Progenitor cell of endocrine pancreas (in vitro differentiated cells): ENCODE results near the gene PSMC3. TPM values are rescaled to one million over a fixed set of nuclear protein-coding genes. Genes with fewer than 3 reads are reported as not detected.

ENCODE experiments used
- DNase-seq: peaks from one replicate; pipeline ENCODE4 v3.0.0; 2021; ENCODE audit warnings: low spot score; ENCODE audit not compliant: unreplicated experiment
- H3K27ac Mint-ChIP-seq: 2 replicates; pipeline ENCODE4 v1.8.0; 2021; ENCODE audit warnings: mild to moderate bottlenecking, moderate library complexity, mixed read lengths
- H3K27me3 Mint-ChIP-seq: 2 replicates; pipeline ENCODE4 v1.8.0; 2021; ENCODE audit warnings: mixed read lengths
- H3K36me3 Mint-ChIP-seq: 2 replicates; pipeline ENCODE4 v1.8.0; 2022; ENCODE audit warnings: mixed read lengths; ENCODE audit not compliant: insufficient read depth
- H3K4me1 Mint-ChIP-seq: 2 replicates; pipeline ENCODE4 v1.8.0; 2021; ENCODE audit warnings: low read depth, mixed read lengths
- H3K4me3 Mint-ChIP-seq: 2 replicates; pipeline ENCODE4 v1.8.0; 2021; ENCODE audit warnings: low read depth, mild to moderate bottlenecking, moderate library complexity, mixed read lengths
- H3K9me3 Mint-ChIP-seq: 2 replicates; pipeline ENCODE4 v1.8.0; 2021; ENCODE audit warnings: low read depth, mixed read lengths
- total RNA-seq: library from RNA; stranded (reverse); gene quantifications from 2 replicates; pipeline ENCODE4 v1.2.1, GENCODE V29; 2021
- TF ChIP-seq, protein P1 (sequence below): fragments of 200-600 bp; sonication (generic); IDR thresholded peaks from one replicate; pipeline ENCODE4 v1.5.0; 2021; ENCODE audit warnings: antibody characterized with exemption, mild to moderate bottlenecking; ENCODE audit not compliant: unreplicated experiment

The PSMC3 gene
- total RNA-seq, 1 donor from 2014 or later, result 103 TPM

DNA sequence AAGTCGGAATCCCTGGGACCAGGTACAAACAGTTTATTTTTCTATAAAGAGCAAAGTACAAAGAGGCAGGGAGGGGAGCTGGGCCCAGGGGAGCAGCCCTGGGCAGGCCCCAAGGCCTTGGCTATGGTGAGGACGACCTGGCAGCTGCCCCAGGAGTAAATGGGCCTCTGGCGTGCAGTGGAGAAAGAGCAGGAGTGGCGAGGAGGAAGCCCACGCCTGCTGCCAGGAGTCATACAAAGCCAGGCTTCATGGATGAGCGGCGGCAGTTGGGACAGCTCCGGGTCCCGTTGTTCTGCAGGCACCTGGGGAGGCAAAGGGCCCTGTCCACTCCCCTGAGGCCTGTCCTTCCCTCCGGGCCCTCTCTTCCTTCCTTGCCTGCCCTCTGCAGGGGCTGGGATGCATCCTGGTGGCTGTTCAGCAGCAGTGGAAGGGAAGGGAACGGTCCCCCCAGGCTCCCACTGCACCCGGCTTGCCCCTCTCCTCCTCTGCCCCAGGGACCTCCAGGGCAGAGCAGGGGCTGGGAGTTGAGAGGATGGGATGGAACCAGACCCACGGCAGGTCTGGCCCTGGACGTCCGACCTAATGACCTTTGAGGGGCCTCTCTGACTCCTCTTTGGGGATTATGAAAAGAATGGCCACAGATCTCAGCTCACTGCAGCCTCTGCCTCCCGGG lies 11.6 kb upstream of the PSMC3 start:
- H3K9me3 Mint-ChIP-seq, result no peaks in the 10 kb centered on the region
- H3K4me1 Mint-ChIP-seq, result no peaks in the 10 kb centered on the region
- no peaks in the 10 kb centered on the region for H3K27me3 Mint-ChIP-seq
- TF ChIP-seq, protein P1, sequence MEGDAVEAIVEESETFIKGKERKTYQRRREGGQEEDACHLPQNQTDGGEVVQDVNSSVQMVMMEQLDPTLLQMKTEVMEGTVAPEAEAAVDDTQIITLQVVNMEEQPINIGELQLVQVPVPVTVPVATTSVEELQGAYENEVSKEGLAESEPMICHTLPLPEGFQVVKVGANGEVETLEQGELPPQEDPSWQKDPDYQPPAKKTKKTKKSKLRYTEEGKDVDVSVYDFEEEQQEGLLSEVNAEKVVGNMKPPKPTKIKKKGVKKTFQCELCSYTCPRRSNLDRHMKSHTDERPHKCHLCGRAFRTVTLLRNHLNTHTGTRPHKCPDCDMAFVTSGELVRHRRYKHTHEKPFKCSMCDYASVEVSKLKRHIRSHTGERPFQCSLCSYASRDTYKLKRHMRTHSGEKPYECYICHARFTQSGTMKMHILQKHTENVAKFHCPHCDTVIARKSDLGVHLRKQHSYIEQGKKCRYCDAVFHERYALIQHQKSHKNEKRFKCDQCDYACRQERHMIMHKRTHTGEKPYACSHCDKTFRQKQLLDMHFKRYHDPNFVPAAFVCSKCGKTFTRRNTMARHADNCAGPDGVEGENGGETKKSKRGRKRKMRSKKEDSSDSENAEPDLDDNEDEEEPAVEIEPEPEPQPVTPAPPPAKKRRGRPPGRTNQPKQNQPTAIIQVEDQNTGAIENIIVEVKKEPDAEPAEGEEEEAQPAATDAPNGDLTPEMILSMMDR, result no peak
- no peak overlapping the region for H3K27ac Mint-ChIP-seq
- H3K4me3 Mint-ChIP-seq, result no peak overlapping the region
- H3K36me3 Mint-ChIP-seq, result no peaks in the 10 kb centered on the region
- no peak for DNase-seq

DNA sequence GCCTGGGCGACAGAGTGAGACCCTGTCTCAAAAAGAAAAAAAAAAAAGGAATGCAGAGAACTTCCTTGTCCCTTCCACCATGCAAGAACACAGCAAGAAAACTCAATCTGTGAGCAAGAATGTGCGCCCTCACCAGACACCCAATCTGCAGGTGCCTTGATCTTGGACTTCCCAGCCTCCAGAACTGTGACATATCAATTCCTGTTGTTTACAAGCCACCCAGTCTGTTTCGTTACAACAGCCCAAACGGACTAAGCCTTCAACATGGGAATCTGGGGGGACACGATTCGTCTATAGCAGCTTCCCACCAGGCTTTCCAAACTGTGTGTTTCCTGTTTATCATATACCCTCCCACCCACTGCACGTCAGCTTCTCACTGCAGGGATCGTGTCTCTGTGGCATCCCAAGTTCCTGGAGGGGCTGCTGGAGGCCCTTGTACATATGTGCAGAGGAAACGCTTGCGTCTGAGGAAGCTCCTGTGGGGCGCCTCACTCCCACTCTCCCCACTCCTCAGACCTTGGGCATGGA lies 11.0 kb upstream of the PSMC3 start:
- H3K27ac Mint-ChIP-seq, result no peak overlapping the region
- H3K9me3 Mint-ChIP-seq, result no peaks in the 10 kb centered on the region
- TF ChIP-seq, protein P1, result no peak
- no peaks in the 10 kb centered on the region for H3K4me1 Mint-ChIP-seq
- H3K36me3 Mint-ChIP-seq, result no peaks in the 10 kb centered on the region
- H3K27me3 Mint-ChIP-seq, result no peaks in the 10 kb centered on the region
- no peak for DNase-seq
- H3K4me3 Mint-ChIP-seq, result no peak overlapping the region

DNA sequence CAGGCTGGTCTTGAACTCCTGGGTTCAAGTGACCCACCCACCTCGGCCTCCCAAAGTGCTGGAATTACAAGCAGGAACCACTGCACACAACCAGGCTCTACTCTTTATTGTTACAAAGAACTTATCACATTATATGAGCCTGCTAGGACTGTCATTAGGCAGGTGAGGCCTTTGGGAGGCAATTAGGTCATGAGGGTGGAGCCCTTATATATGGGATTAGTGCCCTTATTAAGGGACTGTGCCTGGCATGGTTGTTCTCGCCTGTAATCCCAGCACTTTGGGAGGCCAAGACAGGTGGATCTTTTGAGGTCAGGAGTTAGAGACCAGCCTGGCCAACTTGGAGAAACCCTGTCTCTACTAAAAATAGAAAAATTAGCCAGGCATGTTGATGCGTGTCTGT lies 10.5 kb upstream of the PSMC3 start:
- Mint-ChIP-seq H3K27me3 (no peaks in the 10 kb centered on the region), H3K36me3 (no peaks in the 10 kb centered on the region), H3K4me1 (no peaks in the 10 kb centered on the region), H3K9me3 (no peaks in the 10 kb centered on the region), H3K4me3 (no peak overlapping the region), H3K27ac (no peak overlapping the region)
- no peak for DNase-seq
- TF ChIP-seq, protein P1, result no peak

DNA sequence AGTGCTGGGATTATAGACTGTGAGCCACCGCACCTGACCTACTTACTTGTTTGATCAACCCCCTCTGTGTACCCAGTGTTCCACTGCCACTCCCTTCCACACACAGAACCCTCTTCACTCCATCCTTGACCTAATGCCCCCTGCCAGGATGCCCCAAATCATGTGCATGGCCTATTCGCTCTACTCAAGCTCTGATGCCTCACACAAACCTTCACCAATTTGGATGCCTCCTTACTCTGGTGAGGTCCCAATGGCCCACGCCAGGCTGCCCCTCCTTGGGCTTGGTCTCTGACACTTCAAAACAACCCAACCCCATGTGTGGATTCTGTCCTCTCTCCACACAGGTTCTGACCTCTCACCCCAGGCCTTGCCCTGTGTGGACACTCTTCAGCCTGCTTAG lies 9.4 kb upstream of the PSMC3 start:
- Mint-ChIP-seq H3K9me3 (no peaks in the 10 kb centered on the region), H3K27me3 (no peaks in the 10 kb centered on the region), H3K4me1 (no peaks in the 10 kb centered on the region), H3K27ac (no peak overlapping the region), H3K4me3 (no peak overlapping the region), H3K36me3 (no peaks in the 10 kb centered on the region)
- no peak for DNase-seq
- TF ChIP-seq, protein P1, result no peak

DNA sequence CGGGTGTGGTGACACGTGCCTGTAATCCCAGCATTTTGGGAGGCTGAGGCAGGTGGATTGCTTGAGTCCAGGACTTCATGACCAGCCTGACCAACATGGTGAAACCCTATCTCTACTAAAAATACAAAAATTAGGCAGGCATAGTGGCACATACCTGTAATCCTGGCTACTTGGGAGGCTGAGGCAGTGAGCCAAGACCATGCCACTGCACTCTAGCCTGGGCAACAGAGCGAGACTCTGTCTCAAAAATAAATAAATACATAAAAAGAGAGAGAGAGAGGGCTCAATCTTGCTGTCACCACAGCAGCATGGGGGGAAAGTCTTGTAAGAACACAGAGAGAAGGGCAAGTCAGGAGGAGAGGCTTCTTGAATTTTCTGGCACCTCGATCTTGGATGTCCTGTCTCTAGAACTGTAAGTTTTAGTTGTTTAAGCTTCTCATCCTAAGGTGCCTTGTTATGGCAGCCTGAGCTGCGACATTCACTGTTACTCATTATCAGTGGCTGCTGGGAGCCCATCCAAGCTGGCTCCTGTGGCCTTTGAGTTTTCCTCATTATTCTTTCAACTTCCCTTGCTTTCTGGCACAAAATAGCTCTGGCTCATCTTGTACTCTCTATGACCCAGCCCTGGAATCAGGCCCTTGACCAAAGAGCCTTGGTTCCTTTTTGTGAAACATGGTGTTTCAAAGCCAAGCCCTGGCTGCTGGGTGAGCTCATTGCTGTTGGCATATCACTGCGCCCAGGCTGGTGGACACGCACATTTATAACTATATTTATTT lies 8.0 kb upstream of the PSMC3 start:
- DNase-seq, result no peak
- no peaks in the 10 kb centered on the region for H3K27me3 Mint-ChIP-seq
- H3K27ac Mint-ChIP-seq, result no peak overlapping the region
- H3K36me3 Mint-ChIP-seq, result no peaks in the 10 kb centered on the region
- no peaks in the 10 kb centered on the region for H3K9me3 Mint-ChIP-seq
- TF ChIP-seq, protein P1, result no peak
- H3K4me1 Mint-ChIP-seq, result no peaks in the 10 kb centered on the region
- no peak overlapping the region for H3K4me3 Mint-ChIP-seq
